NK-92 treated with Interleukin-12 subunit alpha and Interleukin-12 subunit beta, amount 100 ng/mL, for 24 hours (cell line): Measurements from ENCODE around the gene SHF.
A peak's percentile ranks its signal among the peaks of the same experiment; 100 is the strongest.

Experiments
- DNase-seq: peaks from one replicate; lab custom pipeline; 2025; lab: John Stamatoyannopoulos, UW

SHF gene

GRCh38 chr15:45169608-45170480, 17.9 kb downstream of the SHF start:
- no peak for DNase-seq

- no peak for DNase-seq
These were observed 18.8 kb downstream of the SHF start for GRCh38 chr15:45168751-45169551.

- no peak for DNase-seq
These were observed 19.5 kb downstream of the SHF start for GRCh38 chr15:45168286-45168685.

GRCh38 chr15:45167631-45168205, 20.0 kb downstream of the SHF start:
- DNase-seq, result no peak

- DNase-seq, result peak; percentile 84
These were observed 20.7 kb downstream of the SHF start for GRCh38 chr15:45166834-45167630.

GRCh38 chr15:45165536-45165935, 22.2 kb downstream of the SHF start:
- DNase-seq, result no peak

- no peak for DNase-seq
These were observed 22.9 kb downstream of the SHF start for GRCh38 chr15:45164914-45165313.

- no peak for DNase-seq
These were observed 24.3 kb downstream of the SHF start for GRCh38 chr15:45163508-45163856.

GRCh38 chr15:45162771-45163507, 24.8 kb downstream of the SHF start:
- peak; percentile 62 for DNase-seq

- DNase-seq, result no peak
These were observed 26.1 kb downstream of the SHF start for GRCh38 chr15:45161666-45162065.

- no peak for DNase-seq
These were observed 29.8 kb downstream of the SHF start for GRCh38 chr15:45157974-45158373.

GRCh38 chr15:45156744-45157455, 30.9 kb downstream of the SHF start:
- DNase-seq, result no peak

- no peak for DNase-seq
These were observed 32.0 kb downstream of the SHF start for GRCh38 chr15:45155739-45156138.

GRCh38 chr15:45151998-45152828, 35.6 kb downstream of the SHF start:
- DNase-seq, result no peak

GRCh38 chr15:45150997-45151396, 36.8 kb downstream of the SHF start:
- DNase-seq, result no peak

GRCh38 chr15:45150481-45150880, 37.3 kb downstream of the SHF start:
- DNase-seq, result no peak

GRCh38 chr15:45149060-45149459, 38.7 kb downstream of the SHF start:
- no peak for DNase-seq

GRCh38 chr15:45148076-45149059, 39.4 kb downstream of the SHF start:
- no peak for DNase-seq

GRCh38 chr15:45147606-45148005, 40.2 kb downstream of the SHF start:
- no peak for DNase-seq
